Coronary artery (tissue), 2 donors: ENCODE data around the gene NR2E1.

Source experiments
- DNase-seq: peaks from one replicate; pipeline ENCODE4 v3.0.0-alpha.2; 2017; ENCODE audit warnings: low spot score
- H3K27ac ChIP-seq, 2 donors: fragments of 200-600 bp; sonication (generic); one replicate each; pipeline ENCODE4 v1.5.1; 2016 to 2019
- H3K4me3 ChIP-seq: fragments of 200-600 bp; sonication (generic); 2 replicates; pipeline ENCODE4 v1.5.1; 2016; ENCODE audit warnings: mild to moderate bottlenecking, moderate library complexity
- CTCF ChIP-seq: fragments of 200-600 bp; sonication (generic); IDR thresholded peaks from one replicate; pipeline ENCODE4 v1.5.1; 2019; ENCODE audit warnings: antibody characterized with exemption

The NR2E1 gene

GRCh38 chr6:108163267-108163643 lies 2.6 kb upstream of the NR2E1 start:
- DNase-seq = no peak
- H3K27ac ChIP-seq = no peak overlapping the region
- no peak for TF ChIP-seq CTCF
- no peak overlapping the region for H3K4me3 ChIP-seq

- no peak overlapping the region for H3K27ac ChIP-seq
- TF ChIP-seq CTCF = no peak
- H3K4me3 ChIP-seq = peak overlapping the region; percentile 56
- DNase-seq = no peak
These were observed 1.9 kb upstream of the NR2E1 start for GRCh38 chr6:108163644-108164542.

GRCh38 chr6:108164543-108164814 lies 1.3 kb upstream of the NR2E1 start:
- H3K27ac ChIP-seq = no peak overlapping the region
- no peak for DNase-seq
- TF ChIP-seq CTCF = no peak
- peak overlapping the region; percentile 56 for H3K4me3 ChIP-seq

GRCh38 chr6:108164815-108165706 lies 761 bp upstream of the NR2E1 start:
- no peak for TF ChIP-seq CTCF
- no peak for DNase-seq
- peak overlapping the region; percentile 56 for H3K4me3 ChIP-seq
- H3K27ac ChIP-seq = no peak overlapping the region

GRCh38 chr6:108166664-108167448 lies 1.0 kb downstream of the NR2E1 start:
- peak overlapping the region; percentile 56 for H3K4me3 ChIP-seq
- no peak overlapping the region for H3K27ac ChIP-seq
- DNase-seq = no peak
- no peak for TF ChIP-seq CTCF

- TF ChIP-seq CTCF = no peak
- H3K27ac ChIP-seq = no peak overlapping the region
- H3K4me3 ChIP-seq = peak overlapping the region; percentile 56
- no peak for DNase-seq
These were observed 1.7 kb downstream of the NR2E1 start for GRCh38 chr6:108167449-108168089.
